Transverse colon (tissue), 4 donors: ENCODE results near the gene ADK.

Experiments
- CTCF ChIP-seq, 5 experiments: fragments of 200-600 bp in 3 of 5; fragments of 450-650 bp in 2 of 5; sonication (generic) in 3 of 5; IDR thresholded peaks; 1 replicate in 2 of 5; 2 replicates in 3 of 5; pipeline ENCODE4 v1.5.1; 2016 to 2017; ENCODE audit warnings: antibody characterized with exemption in 5 of 5, inconsistent platforms in 3 of 5, mild to moderate bottlenecking in 2 of 5, moderate library complexity in 1 of 5
- POLR2AphosphoS5 ChIP-seq, 3 donors: sonication (generic); formaldehyde crosslinking; IDR thresholded peaks; one replicate each; pipeline ENCODE4 v1.6.1; 2016; ENCODE audit warnings: antibody characterized with exemption in 3 of 3

DNA sequence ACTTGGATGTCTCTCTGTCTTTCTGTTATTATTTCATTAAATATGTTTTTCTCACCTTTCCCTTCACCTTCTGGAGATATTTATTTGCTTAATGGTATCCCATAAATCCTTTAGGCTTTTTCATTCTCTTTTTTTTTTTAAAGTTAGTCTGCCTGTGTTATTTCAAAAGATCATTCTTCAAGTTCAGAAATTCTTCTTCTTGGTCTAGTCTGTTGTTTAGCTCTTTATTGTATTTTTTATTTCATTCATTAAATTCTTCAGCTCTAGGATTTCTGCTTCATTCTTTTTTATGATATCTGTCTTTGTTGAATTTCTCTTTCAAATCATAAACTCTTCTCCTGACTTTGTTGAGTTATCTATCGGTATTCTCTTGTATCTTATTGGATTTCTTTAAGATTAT, 363.3 kb downstream of the ADK start:
- TF ChIP-seq POLR2AphosphoS5 (IDR thresholded peaks at IDR 0.05) (no peak), CTCF (IDR thresholded peaks at IDR 0.05) (no peak)
